SK-N-SH treated with all-trans-retinoic acid at 6 μM for 48 hours (cell line): ENCODE results near the gene COL12A1.

Source experiments
- ATAC-seq: fragments of 200-7000 bp; cut with Tn5 transposase; 3 replicates; pipeline ENCODE4 v1.9.1; 2020; ENCODE audit warnings: mild to moderate bottlenecking, moderate library complexity
- ARNTL ChIP-seq: fragments of 450-650 bp; formaldehyde crosslinking; IDR thresholded peaks from 2 replicates; pipeline ENCODE4 v1.5.0; 2020; ENCODE audit warnings: low read depth, mild to moderate bottlenecking, moderate library complexity, borderline replicate concordance
- BACH2 ChIP-seq: fragments of 250-450 bp; sonication (Bioruptor Pico); IDR thresholded peaks from 2 replicates; pipeline ENCODE4 v1.9.0; 2021; ENCODE audit warnings: mild to moderate bottlenecking, borderline replicate concordance
- CSDC2 ChIP-seq: fragments of 250-450 bp; sonication (Bioruptor Pico); IDR thresholded peaks from 2 replicates; pipeline ENCODE4 v1.5.0; 2020; ENCODE audit warnings: mild to moderate bottlenecking, moderate library complexity
- ESRRG ChIP-seq: fragments of 250-450 bp; sonication (Bioruptor Pico); IDR thresholded peaks from 2 replicates; pipeline ENCODE4 v1.6.1; 2021; ENCODE audit warnings: mild to moderate bottlenecking
- GLIS3 ChIP-seq: fragments of 250-450 bp; sonication (Bioruptor Pico); IDR thresholded peaks from 2 replicates; pipeline ENCODE4 v1.5.0; 2020; ENCODE audit warnings: mild to moderate bottlenecking, moderate library complexity
- ISL1 ChIP-seq: fragments of 250-450 bp; sonication (Bioruptor Pico); IDR thresholded peaks from 2 replicates; pipeline ENCODE4 v2.1.2; 2022; ENCODE audit warnings: mild to moderate bottlenecking, moderate library complexity
- OSR1 ChIP-seq: fragments of 250-450 bp; sonication (Bioruptor Pico); IDR thresholded peaks from 2 replicates; pipeline ENCODE4 v1.8.0; 2022; ENCODE audit warnings: moderate library complexity, mild to moderate bottlenecking, inconsistent platforms
- PPARA ChIP-seq: fragments of 250-450 bp; sonication (Bioruptor Pico); IDR thresholded peaks from 2 replicates; pipeline ENCODE4 v1.5.0; 2020; ENCODE audit warnings: mild to moderate bottlenecking, borderline replicate concordance
- RARB ChIP-seq: fragments of 250-450 bp; sonication (Bioruptor Pico); IDR thresholded peaks from 2 replicates; pipeline ENCODE4 v1.8.0; 2021; ENCODE audit warnings: mild to moderate bottlenecking, moderate library complexity
- SNAI2 ChIP-seq: fragments of 250-450 bp; sonication (Bioruptor Pico); IDR thresholded peaks from 2 replicates; pipeline ENCODE4 v1.5.0; 2020; ENCODE audit warnings: mild to moderate bottlenecking, moderate library complexity
- TCF4 ChIP-seq: fragments of 250-450 bp; sonication (Bioruptor Pico); IDR thresholded peaks from 2 replicates; pipeline ENCODE4 v1.8.0; 2021; ENCODE audit warnings: mild to moderate bottlenecking, moderate library complexity, borderline replicate concordance
- TOX ChIP-seq: fragments of 250-450 bp; sonication (Bioruptor Pico); IDR thresholded peaks from 2 replicates; pipeline ENCODE4 v1.8.0; 2021; ENCODE audit warnings: mild to moderate bottlenecking, moderate library complexity, borderline replicate concordance
- ZC3H10 ChIP-seq: fragments of 250-450 bp; sonication (Bioruptor Pico); IDR thresholded peaks from 2 replicates; pipeline ENCODE4 v1.5.1; 2021; ENCODE audit warnings: mild to moderate bottlenecking, moderate library complexity
- ZFP3 ChIP-seq: fragments of 250-450 bp; sonication (Bioruptor Pico); IDR thresholded peaks from 2 replicates; pipeline ENCODE4 v1.5.0; 2020; ENCODE audit warnings: mild to moderate bottlenecking, moderate library complexity
- ZFP30 ChIP-seq: fragments of 450-650 bp; formaldehyde crosslinking; IDR thresholded peaks from 2 replicates; pipeline ENCODE4 v1.5.0; 2022; ENCODE audit warnings: mild to moderate bottlenecking, moderate library complexity
- ZNF565 ChIP-seq: fragments of 450-650 bp; formaldehyde crosslinking; conservative IDR thresholded peaks from 2 replicates; pipeline ENCODE4 v1.5.0; 2020; ENCODE audit warnings: low read depth, mild to moderate bottlenecking, moderate library complexity
- ZNF70 ChIP-seq: fragments of 450-650 bp; formaldehyde crosslinking; IDR thresholded peaks from 2 replicates; pipeline ENCODE4 v1.5.0; 2020; ENCODE audit warnings: mild to moderate bottlenecking, moderate library complexity
- ZNF8 ChIP-seq: fragments of 450-650 bp; formaldehyde crosslinking; IDR thresholded peaks from 2 replicates; pipeline ENCODE4 v1.5.0; 2020; ENCODE audit warnings: mild to moderate bottlenecking, moderate library complexity
- TF ChIP-seq, protein P1 (sequence below): fragments of 250-450 bp; sonication (Bioruptor Pico); IDR thresholded peaks from 2 replicates; pipeline ENCODE4 v1.8.0; 2020; ENCODE audit warnings: mild to moderate bottlenecking, moderate library complexity, borderline replicate concordance
- TF ChIP-seq, protein P2 (sequence below): fragments of 250-450 bp; sonication (Bioruptor Pico); IDR thresholded peaks from 2 replicates; pipeline ENCODE4 v1.5.1; 2020; ENCODE audit warnings: low read depth, mild to moderate bottlenecking, moderate library complexity
- TF ChIP-seq, protein P3 (sequence below): fragments of 250-450 bp; sonication (Bioruptor Pico); IDR thresholded peaks from 2 replicates; pipeline ENCODE4 v1.5.0; 2020; ENCODE audit warnings: mild to moderate bottlenecking, moderate library complexity
- TF ChIP-seq, protein P4 (sequence below): fragments of 250-450 bp; sonication (Bioruptor Pico); IDR thresholded peaks from 2 replicates; pipeline ENCODE4 v1.5.1; 2021; ENCODE audit warnings: mild to moderate bottlenecking, moderate library complexity

Gene COL12A1

DNA sequence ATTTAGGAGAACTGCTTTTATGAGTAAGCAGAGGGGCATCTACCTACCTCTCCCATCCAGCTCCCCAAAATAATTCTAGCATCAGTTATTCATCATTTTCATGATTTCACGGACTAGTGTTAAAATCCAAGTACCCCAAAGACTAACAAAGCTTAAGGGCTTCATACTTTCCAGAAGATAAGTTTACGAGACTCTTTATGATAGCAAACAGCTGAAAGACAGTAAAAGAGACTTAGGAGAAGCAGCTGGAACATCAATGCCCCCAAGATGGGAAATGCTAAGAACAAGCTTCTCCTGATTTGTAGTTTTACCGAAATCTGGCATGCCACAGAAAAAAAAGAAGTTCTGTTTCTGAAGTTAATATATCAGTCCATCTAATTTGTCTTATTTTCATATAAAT, 70.0 kb downstream of the COL12A1 start:
- ATAC-seq = no peak
- TF ChIP-seq ISL1 (CRISPR knock-in tag) = no peak
- no peak for TF ChIP-seq ARNTL (CRISPR knock-in tag)
- no peak for TF ChIP-seq ZFP3 (CRISPR knock-in tag)
- no peak for TF ChIP-seq OSR1 (CRISPR knock-in tag)
- TF ChIP-seq ZNF8 (CRISPR knock-in tag) = no peak
- TF ChIP-seq RARB (CRISPR knock-in tag) = no peak
- TF ChIP-seq TOX = no peak
- TF ChIP-seq ZFP30 (CRISPR knock-in tag) = no peak
- TF ChIP-seq, protein P1, sequence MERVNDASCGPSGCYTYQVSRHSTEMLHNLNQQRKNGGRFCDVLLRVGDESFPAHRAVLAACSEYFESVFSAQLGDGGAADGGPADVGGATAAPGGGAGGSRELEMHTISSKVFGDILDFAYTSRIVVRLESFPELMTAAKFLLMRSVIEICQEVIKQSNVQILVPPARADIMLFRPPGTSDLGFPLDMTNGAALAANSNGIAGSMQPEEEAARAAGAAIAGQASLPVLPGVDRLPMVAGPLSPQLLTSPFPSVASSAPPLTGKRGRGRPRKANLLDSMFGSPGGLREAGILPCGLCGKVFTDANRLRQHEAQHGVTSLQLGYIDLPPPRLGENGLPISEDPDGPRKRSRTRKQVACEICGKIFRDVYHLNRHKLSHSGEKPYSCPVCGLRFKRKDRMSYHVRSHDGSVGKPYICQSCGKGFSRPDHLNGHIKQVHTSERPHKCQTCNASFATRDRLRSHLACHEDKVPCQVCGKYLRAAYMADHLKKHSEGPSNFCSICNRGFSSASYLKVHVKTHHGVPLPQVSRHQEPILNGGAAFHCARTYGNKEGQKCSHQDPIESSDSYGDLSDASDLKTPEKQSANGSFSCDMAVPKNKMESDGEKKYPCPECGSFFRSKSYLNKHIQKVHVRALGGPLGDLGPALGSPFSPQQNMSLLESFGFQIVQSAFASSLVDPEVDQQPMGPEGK = no peak

DNA sequence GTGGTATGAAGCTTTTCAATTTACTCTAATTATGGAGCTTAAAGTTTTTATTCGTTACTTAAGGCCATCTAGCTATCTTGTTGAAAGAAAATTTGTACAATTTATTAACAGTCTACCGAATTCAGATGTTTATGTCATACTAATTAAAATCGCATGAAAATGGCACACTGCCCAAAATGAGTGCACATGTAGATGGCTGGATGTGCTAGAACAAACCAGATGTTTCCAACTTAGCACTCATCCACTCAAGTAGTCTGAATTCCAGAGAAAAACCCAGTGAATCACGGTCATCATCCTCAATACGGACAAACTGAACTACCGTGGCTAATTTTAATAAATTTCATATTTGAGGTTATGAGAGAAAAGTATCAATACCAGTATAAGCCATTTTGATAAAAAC, 70.4 kb downstream of the COL12A1 start:
- no peak for ATAC-seq
- TF ChIP-seq GLIS3 (CRISPR knock-in tag) = no peak
- TF ChIP-seq ESRRG (CRISPR knock-in tag) = no peak
- no peak for TF ChIP-seq TCF4
- TF ChIP-seq, protein P2, sequence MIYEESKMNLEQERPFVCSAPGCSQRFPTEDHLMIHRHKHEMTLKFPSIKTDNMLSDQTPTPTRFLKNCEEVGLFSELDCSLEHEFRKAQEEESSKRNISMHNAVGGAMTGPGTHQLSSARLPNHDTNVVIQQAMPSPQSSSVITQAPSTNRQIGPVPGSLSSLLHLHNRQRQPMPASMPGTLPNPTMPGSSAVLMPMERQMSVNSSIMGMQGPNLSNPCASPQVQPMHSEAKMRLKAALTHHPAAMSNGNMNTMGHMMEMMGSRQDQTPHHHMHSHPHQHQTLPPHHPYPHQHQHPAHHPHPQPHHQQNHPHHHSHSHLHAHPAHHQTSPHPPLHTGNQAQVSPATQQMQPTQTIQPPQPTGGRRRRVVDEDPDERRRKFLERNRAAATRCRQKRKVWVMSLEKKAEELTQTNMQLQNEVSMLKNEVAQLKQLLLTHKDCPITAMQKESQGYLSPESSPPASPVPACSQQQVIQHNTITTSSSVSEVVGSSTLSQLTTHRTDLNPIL (CRISPR knock-in tag) = no peak
- TF ChIP-seq ZNF565 (CRISPR knock-in tag) = no peak
- TF ChIP-seq OSR1 (CRISPR knock-in tag) = no peak

DNA sequence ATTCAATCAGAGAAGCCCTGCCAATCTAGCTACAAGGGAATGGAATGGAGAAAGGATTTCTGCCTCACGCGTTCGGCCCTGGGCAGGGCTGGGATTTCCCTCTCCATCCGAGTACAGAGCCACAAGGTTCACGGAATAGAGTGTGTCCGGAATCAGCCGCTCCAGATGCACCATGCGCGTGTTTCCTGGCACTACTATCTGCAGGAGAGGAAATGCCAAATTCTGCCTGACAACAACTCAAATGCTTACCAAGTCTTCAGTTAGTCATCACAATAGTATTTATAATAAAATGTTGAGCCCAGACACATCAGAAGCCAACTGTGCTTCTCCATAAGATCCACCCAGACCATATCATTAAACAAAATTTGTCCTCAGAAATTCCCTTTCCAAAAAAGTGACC, 75.1 kb downstream of the COL12A1 start:
- no peak for ATAC-seq
- TF ChIP-seq ZNF8 (CRISPR knock-in tag) (no peak), PPARA (CRISPR knock-in tag) (no peak), ESRRG (CRISPR knock-in tag) (no peak), CSDC2 (CRISPR knock-in tag) (no peak), ZNF70 (no peak), ISL1 (CRISPR knock-in tag) (no peak), ZFP3 (CRISPR knock-in tag) (no peak), TCF4 (no peak), OSR1 (CRISPR knock-in tag) (no peak), RARB (CRISPR knock-in tag) (no peak)
- TF ChIP-seq, protein P2 (CRISPR knock-in tag) = no peak
- TF ChIP-seq, protein P1 = no peak
- TF ChIP-seq, all 23 proteins: peak for 0

DNA sequence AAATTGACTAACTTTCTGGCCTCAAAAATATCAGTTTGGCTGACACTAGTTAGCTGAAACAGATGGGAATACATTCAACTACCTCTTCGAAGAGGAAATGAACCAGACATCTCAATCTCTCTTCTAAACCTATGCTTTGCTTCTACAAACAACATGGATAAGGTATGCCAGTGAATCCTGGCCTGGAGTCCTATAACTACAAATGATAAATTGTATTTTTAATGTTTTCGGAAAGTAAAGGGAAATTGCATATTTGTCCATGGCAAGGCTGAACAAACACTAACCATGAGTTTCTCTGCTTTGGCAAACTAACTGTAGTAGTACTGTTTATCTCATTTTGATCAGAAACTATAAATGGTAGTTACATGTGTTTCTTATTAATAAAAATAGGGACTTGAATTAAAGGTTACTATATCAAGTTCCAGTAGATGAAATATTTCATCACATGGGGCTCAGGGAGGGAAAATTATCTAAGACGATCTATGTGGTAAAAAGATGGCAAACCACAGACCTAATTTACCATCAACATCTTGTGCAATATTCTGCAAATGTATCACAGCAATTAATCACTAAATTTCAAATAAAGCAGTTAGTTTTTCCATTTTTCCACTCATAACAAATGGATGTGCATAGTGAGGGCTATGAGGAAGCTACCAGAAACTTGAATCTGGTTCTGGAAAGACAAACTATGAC, 76.8 kb downstream of the COL12A1 start:
- TF ChIP-seq ARNTL (CRISPR knock-in tag) = no peak
- TF ChIP-seq GLIS3 (CRISPR knock-in tag) = no peak
- TF ChIP-seq ZNF565 (CRISPR knock-in tag) = no peak
- TF ChIP-seq, protein P2 (CRISPR knock-in tag) = no peak
- TF ChIP-seq PPARA (CRISPR knock-in tag) = no peak
- TF ChIP-seq, protein P3, sequence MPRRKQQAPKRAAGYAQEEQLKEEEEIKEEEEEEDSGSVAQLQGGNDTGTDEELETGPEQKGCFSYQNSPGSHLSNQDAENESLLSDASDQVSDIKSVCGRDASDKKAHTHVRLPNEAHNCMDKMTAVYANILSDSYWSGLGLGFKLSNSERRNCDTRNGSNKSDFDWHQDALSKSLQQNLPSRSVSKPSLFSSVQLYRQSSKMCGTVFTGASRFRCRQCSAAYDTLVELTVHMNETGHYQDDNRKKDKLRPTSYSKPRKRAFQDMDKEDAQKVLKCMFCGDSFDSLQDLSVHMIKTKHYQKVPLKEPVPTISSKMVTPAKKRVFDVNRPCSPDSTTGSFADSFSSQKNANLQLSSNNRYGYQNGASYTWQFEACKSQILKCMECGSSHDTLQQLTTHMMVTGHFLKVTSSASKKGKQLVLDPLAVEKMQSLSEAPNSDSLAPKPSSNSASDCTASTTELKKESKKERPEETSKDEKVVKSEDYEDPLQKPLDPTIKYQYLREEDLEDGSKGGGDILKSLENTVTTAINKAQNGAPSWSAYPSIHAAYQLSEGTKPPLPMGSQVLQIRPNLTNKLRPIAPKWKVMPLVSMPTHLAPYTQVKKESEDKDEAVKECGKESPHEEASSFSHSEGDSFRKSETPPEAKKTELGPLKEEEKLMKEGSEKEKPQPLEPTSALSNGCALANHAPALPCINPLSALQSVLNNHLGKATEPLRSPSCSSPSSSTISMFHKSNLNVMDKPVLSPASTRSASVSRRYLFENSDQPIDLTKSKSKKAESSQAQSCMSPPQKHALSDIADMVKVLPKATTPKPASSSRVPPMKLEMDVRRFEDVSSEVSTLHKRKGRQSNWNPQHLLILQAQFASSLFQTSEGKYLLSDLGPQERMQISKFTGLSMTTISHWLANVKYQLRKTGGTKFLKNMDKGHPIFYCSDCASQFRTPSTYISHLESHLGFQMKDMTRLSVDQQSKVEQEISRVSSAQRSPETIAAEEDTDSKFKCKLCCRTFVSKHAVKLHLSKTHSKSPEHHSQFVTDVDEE (CRISPR knock-in tag) = no peak
- TF ChIP-seq ZC3H10 (CRISPR knock-in tag) = no peak
- TF ChIP-seq, protein P4, sequence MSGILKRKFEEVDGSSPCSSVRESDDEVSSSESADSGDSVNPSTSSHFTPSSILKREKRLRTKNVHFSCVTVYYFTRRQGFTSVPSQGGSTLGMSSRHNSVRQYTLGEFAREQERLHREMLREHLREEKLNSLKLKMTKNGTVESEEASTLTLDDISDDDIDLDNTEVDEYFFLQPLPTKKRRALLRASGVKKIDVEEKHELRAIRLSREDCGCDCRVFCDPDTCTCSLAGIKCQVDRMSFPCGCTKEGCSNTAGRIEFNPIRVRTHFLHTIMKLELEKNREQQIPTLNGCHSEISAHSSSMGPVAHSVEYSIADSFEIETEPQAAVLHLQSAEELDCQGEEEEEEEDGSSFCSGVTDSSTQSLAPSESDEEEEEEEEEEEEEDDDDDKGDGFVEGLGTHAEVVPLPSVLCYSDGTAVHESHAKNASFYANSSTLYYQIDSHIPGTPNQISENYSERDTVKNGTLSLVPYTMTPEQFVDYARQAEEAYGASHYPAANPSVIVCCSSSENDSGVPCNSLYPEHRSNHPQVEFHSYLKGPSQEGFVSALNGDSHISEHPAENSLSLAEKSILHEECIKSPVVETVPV (CRISPR knock-in tag) = no peak
- no peak for TF ChIP-seq RARB (CRISPR knock-in tag)
- no peak for TF ChIP-seq ZNF70
- TF ChIP-seq ESRRG (CRISPR knock-in tag) = no peak
- TF ChIP-seq ZFP3 (CRISPR knock-in tag) = no peak
- TF ChIP-seq SNAI2 (CRISPR knock-in tag) = no peak
- TF ChIP-seq ZFP30 (CRISPR knock-in tag) = no peak
- TF ChIP-seq OSR1 (CRISPR knock-in tag) = no peak
- TF ChIP-seq TOX = no peak
- TF ChIP-seq BACH2 (CRISPR knock-in tag) = no peak
- TF ChIP-seq CSDC2 (CRISPR knock-in tag) = no peak
- no peak for TF ChIP-seq TCF4
- no peak for TF ChIP-seq ZNF8 (CRISPR knock-in tag)
- ATAC-seq = no peak
